ENCODE data around the gene WDFY4.

DNA sequence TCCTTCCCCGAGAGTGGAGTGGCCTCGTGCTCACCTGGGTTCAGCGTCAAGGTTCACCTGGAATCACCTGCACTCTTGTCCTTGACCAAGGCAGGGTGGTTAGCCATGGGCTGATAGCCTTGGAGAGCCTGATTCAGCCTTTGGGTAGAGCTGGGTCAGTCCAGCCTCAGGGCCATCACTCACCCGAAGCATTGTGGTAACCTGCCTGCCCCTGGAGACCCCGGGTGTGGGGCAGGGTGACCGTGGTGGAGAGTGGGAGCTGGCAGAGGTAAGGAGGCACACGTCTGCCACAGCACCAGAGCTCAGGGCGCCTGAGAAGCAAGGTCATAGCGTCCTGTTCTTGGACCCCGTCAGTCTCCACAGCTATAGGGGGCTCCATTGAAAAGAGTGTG lies 27.8 kb upstream of the WDFY4 start:
- no peak for TF ChIP-seq EZH2 (IDR thresholded peaks at IDR 0.05; ENCODE audit: low read depth)
- TF ChIP-seq, protein P1, sequence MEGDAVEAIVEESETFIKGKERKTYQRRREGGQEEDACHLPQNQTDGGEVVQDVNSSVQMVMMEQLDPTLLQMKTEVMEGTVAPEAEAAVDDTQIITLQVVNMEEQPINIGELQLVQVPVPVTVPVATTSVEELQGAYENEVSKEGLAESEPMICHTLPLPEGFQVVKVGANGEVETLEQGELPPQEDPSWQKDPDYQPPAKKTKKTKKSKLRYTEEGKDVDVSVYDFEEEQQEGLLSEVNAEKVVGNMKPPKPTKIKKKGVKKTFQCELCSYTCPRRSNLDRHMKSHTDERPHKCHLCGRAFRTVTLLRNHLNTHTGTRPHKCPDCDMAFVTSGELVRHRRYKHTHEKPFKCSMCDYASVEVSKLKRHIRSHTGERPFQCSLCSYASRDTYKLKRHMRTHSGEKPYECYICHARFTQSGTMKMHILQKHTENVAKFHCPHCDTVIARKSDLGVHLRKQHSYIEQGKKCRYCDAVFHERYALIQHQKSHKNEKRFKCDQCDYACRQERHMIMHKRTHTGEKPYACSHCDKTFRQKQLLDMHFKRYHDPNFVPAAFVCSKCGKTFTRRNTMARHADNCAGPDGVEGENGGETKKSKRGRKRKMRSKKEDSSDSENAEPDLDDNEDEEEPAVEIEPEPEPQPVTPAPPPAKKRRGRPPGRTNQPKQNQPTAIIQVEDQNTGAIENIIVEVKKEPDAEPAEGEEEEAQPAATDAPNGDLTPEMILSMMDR (conservative IDR thresholded peaks at IDR 0.05) = no peak

All from PC-9 (cell line).